CD1c-positive myeloid dendritic cell (primary cell): Measurements from ENCODE around the gene ZNF619.

Source experiments
- DNase-seq: peaks from one replicate; pipeline ENCODE4 v3.0.0-alpha.2; 2016; ENCODE audit errors: extremely low spot score

The ZNF619 gene

DNA sequence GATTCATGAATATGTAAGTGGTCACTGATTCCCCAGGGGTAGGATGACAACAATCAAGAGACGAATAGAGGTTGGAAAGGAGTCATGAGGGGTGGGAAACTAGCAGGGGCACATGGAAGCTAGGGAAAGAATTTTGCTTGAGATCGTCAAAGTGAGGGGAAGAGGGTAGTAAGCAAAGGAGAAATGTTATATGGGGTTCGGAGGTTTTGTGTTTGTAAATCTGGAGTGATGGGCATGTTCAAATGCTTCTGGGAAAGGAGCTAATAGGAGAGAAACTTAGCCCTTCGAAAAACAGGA, 11.9 kb upstream of the ZNF619 start:
- no peak for DNase-seq

GRCh38 chr3:40465456-40465855, 11.5 kb upstream of the ZNF619 start:
- DNase-seq, result no peak

DNA sequence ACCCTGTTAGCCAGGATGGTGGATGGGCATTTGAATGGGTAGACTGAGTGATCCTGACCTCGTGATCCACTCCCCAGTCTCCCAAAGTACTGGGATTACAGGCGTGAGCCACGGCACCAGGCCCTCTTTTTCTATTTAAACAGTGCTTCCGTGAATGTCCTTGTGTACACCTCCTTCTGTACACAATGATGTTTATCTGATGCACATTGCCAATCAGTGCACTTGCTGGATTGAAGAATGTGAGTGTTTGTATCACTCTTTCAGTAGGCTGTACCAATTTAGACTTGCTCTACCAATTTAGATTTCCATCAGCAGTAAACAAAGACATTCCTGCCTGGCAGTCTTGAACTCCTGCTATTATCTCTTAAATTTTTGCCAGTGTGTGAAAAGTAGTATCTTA, 8.9 kb upstream of the ZNF619 start:
- DNase-seq, result no peak

- DNase-seq, result no peak
Measured at GRCh38 chr3:40470701-40471100, 6.2 kb upstream of the ZNF619 start.

- DNase-seq, result no peak
Measured at GRCh38 chr3:40477666-40478065, 744 bp downstream of the ZNF619 start.

GRCh38 chr3:40487172-40487571, 10.2 kb downstream of the ZNF619 start:
- DNase-seq, result no peak

DNA sequence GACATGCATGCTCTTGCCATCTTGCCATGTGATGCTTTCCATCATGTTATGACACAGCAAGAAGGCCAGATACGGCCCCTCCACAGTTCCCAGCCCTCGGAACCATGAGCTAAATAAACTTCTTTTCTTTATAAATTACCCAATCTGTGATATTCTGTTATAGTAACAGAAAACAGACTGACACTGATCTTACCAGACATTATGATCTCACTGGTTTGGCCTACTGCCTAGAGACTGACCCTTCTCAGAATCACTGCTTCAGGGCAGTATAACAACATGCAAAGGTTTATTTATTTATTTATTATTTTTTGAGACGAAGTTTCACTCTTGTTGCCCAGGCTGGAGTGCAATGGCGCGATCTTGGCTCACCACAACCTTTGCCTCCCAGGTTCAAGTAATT, 14.0 kb downstream of the ZNF619 start:
- no peak for DNase-seq

DNA sequence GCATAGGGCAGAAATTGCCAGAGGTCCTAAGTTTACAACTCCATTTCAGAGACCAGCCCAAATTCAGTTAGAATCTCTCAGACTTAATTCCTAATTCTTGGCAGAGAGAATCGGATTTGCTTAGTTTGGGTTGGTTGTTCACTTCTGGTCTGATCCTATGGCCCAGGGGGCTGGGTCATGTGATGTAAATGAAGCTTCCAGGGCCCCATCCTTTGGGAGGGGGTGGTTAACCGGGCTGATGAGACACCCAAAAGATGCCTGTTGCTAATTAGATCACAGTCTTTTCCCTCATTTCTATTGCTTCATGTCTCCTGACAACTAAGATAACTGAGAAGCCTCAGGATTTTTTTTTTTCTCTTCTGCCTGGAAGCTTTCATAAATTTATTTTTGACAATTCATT, 17.8 kb downstream of the ZNF619 start:
- DNase-seq, result no peak

GRCh38 chr3:40497288-40497687, 20.4 kb downstream of the ZNF619 start:
- DNase-seq, result no peak

DNA sequence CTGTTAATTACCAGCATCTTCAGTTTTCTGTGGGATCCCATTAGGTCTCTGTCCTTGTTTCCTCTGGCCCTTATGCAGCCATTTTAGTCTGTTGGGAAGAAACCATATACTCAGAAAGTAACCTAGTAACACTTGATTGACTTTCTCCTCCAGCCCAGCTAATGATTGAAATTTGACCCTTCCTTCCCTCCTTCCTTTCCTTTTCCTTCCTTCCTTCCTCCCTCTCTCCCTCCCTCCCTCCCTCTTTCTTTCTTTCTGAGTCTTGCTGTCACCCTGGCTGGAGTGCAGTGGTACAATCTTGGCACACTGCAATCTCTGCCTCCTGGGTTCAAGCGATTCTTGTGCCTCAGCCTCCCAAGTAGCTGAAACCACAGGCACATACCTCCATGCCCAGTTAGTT, 23.0 kb downstream of the ZNF619 start:
- no peak for DNase-seq

DNA sequence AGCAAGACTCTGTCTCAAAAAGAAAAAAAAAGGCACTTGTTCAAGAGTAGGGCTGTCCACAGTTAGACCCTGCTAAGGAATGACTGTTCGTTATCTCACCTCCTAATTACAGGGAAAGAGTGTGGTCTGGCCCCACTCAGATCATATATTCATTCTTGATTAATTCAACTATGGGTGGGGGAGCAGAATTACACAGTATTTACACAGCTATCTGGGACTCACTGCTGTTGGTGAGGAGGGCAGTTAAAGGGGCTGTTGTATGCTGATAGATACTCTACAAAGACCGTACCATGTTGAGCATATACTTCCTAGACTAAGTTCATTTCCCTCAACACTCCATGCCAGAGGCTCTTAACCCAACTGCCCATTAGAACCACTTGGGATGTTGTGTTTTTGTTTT, 25.1 kb downstream of the ZNF619 start:
- DNase-seq, result no peak

- DNase-seq, result peak; percentile 35
Measured at GRCh38 chr3:40504636-40505430, 27.9 kb downstream of the ZNF619 start.

- DNase-seq, result peak; percentile 25
Measured at GRCh38 chr3:40505599-40506462, 28.9 kb downstream of the ZNF619 start, which contains the start of gene ZNF620. TSS of gene ZNF620 (plus strand) at chr3:40506039. CDS start at chr3:40506353, 314 bp downstream.

DNA sequence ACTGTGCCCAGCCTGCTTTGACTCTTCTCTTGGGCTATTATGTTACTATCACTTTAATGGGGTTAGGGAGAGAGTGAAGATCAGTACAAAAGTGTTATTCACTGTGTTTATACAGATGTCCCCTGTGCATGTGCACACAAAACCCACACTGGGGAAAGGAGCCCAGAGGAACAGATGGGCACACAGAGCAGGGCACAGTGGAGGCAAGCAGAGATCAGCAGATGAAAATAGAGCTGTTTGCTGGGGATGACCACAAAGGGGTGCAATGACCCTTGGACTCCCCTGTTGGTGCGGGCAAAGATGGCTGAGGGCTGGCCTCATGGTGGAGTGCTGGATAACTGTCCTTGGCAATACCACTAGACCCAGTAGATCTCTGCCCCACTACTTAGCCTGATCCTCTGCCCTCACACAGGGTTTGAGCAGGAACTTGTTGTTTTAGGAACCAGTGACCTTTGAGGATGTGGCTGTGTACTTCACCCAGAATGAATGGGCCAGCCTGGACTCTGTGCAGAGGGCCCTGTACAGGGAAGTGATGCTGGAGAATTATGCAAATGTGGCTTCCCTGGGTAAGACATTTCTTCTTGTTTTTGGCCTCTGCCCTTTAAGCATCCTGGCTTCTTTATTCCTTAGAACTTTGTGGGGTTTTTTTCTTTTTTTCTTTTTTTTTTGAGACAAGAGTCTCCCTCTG, 34.3 kb downstream of the ZNF619 start:
- DNase-seq, result peak; percentile 13

DNA sequence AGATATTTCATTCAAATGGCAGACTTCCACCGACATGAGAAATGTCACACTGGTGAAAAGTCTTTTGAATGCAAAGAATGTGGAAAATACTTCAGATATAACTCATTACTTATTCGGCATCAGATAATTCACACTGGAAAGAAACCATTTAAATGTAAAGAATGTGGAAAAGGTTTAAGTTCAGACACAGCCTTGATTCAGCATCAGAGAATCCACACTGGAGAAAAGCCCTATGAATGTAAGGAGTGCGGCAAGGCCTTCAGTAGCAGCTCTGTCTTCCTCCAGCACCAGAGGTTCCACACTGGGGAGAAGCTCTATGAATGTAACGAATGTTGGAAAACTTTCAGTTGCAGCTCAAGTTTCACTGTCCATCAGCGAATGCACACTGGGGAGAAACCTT, 39.3 kb downstream of the ZNF619 start:
- no peak for DNase-seq

GRCh38 chr3:40518067-40518466, 41.1 kb downstream of the ZNF619 start:
- DNase-seq, result no peak

DNA sequence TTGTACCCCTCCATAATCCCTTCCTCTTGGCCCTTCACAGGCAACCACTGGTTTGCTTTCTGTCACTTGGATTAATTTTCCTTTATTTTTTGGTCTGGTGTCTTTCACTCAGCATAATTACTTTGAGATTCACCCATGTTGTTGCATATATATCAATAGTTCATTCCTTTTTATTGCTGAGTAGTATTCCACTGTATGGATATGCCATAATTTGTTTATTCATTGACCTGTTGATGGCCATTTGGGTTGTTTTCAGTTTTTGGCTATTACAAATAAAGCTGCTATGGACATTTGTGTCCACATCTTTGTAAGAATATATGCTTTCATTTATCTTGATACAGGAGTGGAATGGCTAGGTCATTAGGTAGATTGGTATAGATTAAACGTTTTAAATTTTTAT, 41.9 kb downstream of the ZNF619 start:
- no peak for DNase-seq

DNA sequence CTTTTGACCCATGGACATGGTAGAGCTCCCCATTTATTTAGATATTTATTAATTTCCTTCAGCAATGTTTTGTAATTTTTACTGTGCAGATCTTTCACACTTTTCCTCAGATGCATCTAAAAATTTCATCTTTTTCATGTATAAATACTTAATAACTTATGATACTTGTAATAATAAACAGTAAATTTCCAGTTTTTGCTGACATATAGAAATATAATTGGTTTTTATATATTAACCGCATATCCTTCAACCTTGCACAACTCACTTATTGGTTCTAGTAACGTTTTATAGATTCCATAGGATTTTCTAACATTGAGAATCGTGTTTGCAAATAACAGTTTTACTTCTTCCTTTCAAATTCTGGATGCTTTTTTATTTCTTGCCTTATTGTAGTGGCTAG, 44.3 kb downstream of the ZNF619 start:
- DNase-seq, result no peak

GRCh38 chr3:40523781-40524180, 46.9 kb downstream of the ZNF619 start:
- no peak for DNase-seq

DNA sequence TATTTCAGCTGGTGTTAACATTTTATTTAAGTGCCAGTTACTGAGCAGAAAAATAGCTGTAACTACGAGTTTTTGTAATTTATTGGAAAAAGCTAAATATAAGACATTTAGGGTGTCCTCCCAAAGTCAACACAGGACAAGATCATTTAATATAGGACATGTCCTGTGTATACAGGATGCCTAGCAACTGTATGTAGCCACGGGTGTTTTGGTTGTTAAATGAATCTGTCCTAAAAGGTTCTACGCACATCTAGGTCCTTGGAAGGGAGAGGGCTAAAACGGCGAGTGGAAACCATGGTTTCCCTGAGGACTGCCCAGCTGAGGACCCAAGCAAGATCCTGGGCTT, 47.3 kb downstream of the ZNF619 start:
- no peak for DNase-seq

- DNase-seq, result peak; percentile 92
Measured at GRCh38 chr3:40524568-40525285, 47.8 kb downstream of the ZNF619 start, which contains the start of gene ZNF621. TSS of gene ZNF621 (plus strand) at chr3:40524960. CDS start at chr3:40525841, 881 bp downstream.

GRCh38 chr3:40528426-40528825, 51.5 kb downstream of the ZNF619 start:
- DNase-seq, result no peak
